NCI-H526 (cell line): ENCODE results near the gene ADAMTS8.
"Not testable (repeated sequence)": the region's sequence is repeated elsewhere in the genome, so short reads cannot be mapped to it uniquely, and the experiment has no call there.

Experiments used
- DNase-seq, 2 experiments: peaks; one replicate each; lab custom pipeline; 2025; lab: John Stamatoyannopoulos, UW

The ADAMTS8 gene

DNA sequence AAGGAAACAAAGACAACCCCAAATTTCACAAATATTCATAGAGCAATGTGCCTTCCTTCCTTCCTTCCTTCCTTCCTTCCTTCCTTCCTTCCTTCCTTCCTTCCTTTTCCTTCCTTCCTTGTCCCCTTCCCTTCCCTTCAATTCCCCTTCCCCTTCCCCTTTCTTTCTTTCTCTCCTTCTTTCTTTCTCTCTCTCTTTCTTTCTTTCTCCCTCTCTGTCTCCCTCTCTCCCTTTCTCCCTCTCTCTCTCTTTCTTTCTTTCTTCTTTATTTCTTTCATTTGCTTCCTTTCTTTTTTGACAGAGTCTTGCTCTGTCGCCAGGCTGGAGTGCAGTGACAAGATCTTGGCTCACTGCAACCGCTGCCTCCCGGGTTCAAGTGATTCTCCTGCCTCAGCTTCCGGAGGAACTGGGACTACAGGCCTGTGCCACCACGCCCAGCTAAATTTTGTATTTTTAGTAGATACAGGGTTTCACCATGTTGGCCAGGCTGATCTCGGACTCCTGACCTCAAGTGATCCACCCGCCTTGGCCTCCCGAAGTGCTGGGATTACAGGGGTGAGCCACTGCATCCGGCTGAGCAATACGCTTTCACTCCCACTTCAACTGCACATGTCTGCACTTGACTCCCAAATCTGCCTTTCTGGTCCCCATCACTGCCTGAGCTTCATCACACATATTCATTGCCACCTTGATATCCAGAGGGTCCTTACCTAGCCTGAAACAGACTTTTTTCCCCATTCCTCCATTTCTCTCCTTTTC is 10.2 kb upstream of the ADAMTS8 start:
- not testable (repeated sequence) for DNase-seq

DNA sequence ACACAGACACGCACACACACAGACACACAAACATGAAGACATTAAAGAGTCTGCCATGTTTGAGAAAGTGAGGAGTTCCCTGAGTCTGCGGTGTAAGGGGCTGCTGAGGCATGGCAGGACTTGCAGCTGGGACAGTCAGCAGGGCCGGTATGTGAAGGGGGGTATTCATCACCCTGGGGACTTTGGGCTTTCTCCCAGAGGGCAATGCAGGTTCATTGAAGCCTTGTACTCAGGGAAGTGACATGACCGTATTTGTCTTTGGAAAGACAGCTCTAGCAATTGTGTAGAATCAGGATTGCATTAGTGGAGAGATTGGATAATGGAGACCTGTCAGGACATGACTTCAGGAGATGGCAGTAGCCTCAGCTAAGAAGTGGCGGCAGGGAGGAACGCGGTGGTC is 9.4 kb upstream of the ADAMTS8 start:
- no peak for DNase-seq

DNA sequence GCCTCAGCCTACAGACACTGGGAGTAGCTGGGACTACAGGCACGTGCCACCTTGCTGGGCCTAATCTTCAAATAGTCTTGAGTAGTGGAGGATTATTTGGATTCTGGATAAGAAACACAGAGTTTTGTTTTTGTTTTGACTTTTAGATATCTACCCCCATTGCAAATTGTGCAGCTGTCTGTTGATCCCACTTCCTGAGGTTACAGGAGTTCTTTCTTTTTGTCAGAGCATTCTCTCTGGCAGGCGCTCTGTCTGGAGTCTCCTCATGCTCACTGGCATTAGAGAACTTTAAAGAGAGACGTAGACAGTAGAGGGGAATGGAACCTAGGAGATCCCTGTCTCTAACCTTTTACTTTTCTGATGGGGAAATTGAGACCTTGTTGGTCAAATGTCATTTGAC is 7.8 kb upstream of the ADAMTS8 start:
- no peak for DNase-seq

DNA sequence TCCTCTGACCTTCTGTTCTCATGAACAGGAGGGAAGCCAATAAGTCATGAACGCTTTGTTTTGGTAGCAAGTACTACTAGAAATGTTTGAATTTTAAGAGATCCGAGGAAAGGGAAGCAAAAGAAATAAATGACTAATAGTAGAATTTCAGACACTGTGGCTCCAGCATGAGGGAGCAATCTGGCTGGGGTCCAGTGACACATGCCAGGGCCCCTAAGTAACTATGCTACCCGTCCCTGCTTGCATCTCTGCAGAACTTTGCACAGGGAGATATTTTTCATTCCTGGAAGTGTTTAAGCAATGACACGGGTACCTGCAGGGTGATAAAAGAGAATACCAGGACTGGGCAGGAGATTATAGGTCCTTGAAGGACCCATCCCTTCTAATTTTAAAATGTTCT is 7.3 kb upstream of the ADAMTS8 start:
- no peak for DNase-seq

DNA sequence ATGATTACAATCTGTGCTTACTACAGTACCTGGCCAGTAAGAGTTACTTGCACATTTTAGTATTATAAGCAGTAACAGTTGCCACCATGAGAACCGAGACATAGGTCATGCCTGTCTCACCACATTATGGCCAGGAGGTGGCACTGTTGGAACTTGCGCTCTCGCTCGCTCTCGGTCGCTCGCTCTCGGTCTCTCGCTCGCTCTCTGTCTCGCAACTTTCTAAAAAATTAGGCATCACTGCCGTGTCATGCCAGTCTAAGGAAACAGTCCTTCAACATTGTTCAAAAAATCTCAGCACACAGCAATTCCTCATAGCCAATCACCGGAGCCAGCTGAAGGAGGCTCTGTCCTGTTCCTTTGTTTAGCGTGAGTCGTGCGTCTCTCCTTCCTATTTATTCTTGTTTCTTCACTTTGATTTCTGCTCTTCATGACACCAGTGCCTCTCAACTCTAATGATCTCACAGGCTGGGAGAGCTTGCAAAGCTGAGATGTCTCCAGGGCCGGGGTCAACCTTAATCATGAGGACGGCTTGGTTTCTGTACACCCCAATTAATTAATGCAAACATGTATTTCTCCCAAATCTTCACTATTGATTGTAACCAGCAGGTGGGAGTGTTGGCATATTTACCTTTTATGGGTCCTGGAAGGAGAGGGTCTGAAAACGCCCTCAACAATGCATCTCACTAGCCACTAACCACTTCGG is 6.3 kb upstream of the ADAMTS8 start:
- peak; percentile 90 to 96 for DNase-seq

DNA sequence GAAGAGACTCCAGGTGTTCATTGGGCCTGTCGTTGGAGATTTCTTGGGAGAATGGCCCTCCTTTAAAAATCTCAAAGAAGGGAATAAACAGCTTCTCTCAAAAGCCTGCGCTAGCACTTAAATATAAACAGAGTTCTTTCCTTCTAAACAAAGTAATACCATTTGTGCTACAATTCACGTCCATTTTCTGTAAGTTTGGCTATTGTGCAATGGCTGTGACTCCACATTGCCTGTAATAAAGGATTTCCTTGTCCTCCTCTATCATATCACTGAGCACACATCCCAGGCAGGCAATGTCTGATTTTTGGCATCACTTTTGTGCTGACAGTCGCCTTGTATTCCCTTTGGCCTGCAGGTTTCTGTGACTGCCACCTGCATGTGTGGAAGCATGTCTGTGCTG is 4.9 kb upstream of the ADAMTS8 start:
- no peak for DNase-seq

DNA sequence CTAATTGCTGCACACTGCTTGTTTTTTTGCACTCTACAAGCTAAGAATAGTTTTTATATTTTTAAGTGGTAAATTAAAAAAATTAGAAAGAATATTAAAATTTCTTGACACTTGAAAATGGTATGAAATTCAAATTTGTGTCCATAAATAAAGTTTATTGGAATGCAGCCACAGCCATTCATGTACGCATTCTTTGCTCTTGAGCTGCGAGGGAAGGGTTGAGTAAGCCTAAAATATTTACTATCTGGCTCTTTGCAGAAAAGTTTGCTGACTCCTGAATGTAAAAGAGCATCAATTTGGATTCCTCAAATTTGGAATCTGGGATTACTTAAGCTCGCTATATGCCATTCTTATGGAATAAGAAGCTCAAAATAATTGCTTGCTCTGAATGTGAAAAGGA is 3.4 kb upstream of the ADAMTS8 start:
- no peak for DNase-seq

DNA sequence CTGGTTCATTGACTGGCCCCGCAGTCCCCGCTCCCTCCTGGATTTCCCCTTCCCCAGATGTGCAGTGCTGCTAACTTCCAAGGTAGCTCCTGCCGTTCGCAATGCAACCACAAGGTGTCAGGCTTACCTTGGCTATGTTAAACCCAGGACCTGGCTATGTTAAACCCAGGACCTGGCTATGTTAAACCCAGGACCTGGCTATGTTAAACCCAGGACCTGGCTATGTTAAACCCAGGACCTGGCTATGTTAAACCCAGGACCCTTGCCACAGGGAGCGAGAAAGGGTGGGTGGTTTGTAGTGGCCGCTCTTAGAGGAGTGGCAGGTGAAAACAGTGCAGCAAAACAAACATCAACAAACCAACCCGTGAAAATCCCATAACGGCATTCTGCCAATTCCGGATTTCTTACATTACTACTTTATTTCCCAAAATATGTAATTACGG is 2.9 kb upstream of the ADAMTS8 start:
- DNase-seq: peak; percentile 88 to 97

DNA sequence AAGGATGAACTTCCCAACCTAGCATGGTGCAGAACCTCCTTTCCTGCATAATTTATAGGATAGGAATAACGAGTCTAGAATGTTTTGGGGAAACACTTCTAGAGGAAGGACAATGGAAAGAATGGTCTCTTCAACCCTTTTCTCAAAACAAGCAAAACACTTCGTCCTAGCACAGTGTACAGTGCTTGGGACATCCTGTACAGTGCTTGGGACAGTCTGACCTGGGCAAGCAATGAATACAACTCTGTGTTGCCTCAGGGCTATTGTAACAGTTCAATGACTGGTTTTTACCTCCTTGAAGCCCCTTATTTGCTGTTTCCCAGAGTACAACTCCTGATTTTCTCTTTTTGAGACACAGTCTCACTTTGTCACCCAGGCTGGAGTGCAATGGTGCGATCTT is 1.6 kb upstream of the ADAMTS8 start:
- DNase-seq: no peak

DNA sequence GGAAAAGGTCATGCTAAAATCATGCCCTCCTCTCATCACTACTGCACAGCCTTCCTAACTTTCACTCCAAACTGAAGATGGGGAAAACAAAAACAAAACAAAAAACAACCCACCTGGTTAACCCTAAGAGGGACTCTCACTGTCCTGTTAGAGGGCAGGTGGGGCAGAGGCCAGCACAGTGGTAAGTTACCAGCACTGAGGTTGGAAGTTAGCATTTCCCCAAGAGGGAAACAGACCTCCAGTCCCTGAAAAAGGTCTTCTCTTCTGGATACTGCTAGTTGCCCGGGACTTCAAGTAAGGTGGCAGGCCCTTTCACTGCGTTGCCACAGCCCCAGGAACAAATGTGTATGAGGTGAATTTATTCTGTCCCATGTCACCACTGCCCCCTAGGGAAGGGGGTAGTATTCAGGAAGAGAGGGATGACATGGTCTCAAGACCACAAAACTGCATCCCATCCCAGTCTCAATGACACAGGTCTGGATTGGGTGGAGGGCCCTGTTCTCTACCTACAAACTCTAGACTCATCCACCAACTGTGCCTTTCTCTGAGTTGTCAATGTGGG is 792 bp upstream of the ADAMTS8 start:
- DNase-seq: peak in 1 of 2 experiments; percentile 51

DNA sequence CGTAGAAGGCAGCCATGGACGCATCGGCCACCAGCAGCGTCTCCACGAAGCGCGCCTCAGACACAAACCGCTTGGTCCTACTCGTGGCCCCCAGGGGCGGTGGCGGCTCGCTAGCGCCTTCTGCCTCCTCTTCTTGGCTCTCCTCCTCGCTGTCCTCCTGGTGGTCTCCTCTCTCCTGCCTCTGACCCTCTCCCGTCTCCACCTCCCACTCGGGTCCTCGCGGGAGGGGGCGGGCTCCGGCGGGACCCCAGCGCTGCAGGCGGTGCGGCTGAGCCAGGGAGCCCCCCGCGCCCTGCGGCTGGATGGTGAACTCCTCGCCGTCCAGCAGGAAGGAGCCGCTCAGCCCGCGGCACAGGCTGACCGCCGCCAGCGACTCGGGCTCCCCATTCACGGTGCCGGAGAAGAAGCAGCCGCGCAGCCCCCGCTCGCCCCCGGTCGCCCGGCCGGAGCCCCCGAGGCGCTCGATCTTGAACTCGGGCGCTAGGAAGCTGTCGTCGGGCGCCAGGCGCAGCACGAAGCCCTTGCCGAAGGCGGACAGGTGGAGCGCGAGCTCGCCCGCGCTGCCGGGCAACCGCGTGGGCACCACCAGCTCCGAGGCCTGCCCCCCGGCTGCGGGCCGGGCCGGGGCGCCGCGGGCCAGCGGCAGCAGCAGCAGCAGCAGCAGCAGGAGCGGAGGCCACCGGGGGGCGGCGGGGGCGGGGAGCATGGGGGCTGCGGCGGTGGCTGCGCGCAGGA is 661 bp downstream of the ADAMTS8 start:
- DNase-seq: peak in 1 of 2 experiments; percentile 90

DNA sequence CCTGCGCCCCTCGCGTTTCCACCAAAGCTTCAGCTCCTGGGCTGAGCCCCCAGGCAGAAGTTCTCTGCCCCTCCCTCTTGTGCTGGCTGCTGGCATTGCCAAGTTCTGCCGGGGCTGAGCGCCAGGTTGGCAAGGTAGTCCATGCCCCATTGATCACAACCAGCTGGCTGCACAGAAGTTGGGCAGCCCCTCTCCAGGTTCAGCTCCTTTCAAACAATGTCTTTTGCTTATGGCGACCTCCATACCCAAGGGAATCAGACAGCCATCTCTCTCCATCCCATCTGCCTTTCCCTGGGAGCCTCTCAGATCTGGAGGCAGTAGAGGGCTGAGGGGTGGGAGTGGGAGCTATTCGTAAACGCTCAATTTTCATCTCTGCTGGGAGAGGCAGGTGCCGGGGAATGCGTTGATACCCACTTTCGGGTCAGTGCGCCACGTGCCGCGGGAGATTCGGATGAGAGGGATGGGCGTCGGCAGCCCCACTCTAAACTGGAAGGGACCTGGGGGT is 1.5 kb downstream of the ADAMTS8 start:
- peak in 1 of 2 experiments; percentile 62 for DNase-seq

DNA sequence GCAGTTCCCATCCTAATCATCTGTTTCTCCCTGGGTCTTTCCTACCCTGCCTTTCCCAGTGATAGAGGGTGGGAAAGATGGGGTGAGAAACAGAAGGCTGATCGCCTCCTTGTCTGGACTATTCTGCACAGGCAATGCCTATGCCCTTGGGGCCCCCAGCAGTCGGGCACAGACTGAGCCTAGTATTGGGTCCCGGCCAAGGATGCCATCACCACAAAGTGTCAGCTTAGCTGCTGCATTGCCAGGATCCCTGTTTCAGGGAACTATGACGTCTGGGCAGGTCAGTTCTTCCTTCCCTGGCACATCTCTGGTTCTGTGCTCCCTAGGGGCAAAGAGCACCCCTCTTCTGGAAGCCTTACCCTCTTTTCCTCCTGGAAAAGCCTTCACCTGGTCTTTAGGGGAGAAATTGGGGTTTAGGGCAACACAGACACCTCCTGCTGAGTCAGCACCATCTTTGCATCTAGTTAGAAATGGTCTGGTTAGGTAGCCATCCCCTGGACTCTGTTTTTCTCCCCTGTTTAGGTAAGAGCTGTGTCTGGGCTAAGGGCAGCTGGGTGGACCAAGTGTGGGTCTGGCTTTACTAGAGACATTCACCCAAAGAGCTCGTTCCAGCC is 2.1 kb downstream of the ADAMTS8 start:
- no peak for DNase-seq

DNA sequence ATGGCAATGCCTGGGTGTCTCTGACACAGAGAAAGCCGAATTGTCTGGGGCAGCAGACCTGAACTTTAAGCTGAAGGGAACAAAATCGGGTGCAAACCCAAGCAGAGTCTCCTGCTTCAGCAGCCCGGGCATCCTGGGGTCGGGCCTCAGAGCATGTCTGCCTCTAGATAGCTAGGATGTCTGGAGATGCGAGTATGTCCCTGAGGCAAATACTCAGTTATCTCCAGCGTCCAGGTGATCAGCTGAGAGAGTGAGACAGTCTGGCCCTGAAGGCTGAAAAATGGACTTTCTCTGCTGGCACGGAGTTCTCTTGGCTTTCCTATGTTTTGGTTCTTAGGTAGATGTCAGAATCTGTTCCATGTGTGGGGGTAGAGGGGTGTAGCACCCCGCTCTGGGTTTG is 3.3 kb downstream of the ADAMTS8 start:
- no peak for DNase-seq

DNA sequence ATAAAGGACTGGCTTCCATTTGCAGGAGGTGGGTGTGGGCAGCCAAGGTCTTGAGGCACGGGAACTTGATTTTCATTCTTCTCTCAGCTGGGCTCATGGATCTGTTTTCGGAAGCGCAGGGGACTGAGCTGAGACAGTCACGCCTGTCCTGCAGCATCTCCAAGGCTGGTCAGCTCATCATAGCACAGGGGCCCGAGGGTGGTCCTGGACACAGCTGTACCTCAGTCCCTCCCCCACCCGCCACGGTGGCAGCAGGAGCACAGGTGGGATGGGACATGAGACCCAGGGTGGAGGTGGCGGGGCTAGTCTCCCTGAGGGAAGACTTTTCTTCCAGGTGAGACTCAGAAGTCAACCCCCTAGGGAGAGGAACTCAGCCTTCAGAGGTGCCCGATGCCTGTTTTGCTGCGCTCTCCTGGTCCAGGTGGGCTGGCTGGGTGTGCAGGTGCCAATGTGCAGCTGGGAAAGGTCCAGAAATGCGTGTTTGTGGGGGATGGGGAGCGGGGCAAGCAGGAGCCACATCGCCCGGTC is 3.7 kb downstream of the ADAMTS8 start:
- no peak for DNase-seq

DNA sequence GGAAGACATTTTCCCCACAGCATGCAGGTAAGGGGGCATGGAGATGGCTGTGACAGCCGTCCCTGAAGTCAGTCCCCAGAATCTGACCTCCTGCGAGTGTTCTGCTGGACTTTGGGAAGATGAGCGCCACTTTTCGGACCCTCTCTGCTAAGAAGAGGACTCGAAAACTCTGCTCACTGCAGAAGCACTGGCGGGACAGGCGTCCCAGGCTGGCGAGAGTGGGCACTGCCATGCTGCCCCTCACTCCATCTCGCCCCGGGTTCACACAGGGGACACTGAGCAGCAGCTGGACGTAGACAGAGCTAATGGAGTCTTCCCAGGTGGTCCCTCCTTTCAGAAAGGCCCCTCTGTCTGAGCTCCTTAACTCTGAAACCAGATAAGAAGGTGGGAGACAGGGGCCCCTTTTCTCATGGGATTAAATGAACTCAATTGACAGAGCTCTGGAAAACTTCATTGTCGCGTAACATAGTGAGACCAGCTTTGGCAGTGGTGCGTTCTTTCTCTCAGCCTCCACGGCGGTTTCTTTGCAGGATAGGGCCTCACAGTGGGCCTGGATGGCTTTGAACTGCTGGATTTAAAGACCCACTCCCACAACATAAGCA is 4.8 kb downstream of the ADAMTS8 start:
- DNase-seq: no peak

DNA sequence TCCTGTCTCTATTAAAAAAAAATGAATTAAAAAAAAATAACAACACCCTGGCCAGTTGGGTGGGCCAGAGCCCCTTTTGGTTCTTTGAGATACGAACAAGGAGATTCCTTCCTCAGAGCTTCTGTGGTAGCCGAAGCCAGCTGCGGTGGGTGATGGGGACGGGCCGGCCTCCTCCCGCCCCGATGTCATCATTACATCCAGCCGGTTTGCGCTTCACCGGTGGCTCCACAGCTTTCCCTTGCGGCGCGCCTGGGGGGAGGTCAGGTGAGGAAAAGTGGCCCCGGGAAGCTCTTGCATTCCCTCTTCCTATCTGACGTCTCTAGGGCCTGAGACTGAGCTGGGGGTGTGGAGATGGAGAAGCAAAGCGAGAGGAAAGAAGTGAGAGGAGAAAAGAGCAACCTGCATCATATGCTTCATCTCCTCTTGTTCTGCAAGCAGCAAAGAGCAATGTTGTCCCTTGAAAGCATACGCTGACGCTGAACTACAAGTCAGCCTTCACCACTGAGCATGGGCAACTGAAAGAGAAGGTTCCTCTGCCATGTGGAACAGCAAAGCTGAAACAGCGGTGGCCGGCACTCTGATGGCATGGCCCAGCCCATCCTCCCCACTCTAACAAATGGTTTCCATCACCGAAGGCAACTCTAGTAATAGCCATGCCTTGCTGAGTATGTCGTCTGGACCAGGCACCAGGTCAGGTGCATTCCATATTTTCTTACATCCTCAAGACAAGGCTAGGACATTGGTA is 6.0 kb downstream of the ADAMTS8 start:
- DNase-seq: no peak

DNA sequence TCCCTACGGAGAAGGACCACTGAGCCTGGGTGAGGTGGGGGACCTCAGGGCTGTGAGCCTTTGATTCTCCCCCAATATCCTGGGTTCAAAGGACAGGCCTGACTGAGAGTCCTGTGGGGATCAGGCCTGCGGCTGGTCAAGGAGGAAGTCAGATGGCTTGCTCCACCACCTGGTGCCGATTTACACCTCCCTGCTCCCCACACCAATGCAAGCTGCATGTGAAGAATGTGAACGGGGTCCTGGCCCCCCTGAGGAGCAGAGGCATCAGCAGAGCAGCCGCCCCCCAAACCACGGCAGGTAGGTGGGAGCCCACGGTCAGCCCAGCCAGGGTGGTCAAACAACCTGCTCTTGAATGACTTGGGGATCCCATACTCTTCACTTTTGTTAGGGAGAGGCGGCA is 6.7 kb downstream of the ADAMTS8 start:
- DNase-seq: no peak

DNA sequence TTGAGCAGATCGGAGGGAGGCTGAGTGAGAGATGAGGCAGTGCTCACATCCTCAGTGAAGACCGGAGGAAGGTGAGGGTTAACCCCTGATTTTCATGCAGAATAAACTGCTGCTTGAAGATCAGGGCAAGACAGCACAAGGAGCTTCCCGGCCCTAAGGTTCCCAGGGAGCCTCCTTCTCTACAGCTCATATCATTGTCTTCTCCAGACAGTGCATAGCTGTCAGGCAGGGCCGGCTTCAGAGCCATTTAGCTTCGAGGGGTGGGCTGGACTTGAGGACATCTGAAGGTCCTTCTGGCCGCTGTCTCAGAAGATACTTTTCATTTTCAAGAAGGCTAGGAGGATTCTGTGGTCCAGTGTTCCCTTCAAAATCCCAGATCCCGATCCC is 7.2 kb downstream of the ADAMTS8 start:
- no peak for DNase-seq

DNA sequence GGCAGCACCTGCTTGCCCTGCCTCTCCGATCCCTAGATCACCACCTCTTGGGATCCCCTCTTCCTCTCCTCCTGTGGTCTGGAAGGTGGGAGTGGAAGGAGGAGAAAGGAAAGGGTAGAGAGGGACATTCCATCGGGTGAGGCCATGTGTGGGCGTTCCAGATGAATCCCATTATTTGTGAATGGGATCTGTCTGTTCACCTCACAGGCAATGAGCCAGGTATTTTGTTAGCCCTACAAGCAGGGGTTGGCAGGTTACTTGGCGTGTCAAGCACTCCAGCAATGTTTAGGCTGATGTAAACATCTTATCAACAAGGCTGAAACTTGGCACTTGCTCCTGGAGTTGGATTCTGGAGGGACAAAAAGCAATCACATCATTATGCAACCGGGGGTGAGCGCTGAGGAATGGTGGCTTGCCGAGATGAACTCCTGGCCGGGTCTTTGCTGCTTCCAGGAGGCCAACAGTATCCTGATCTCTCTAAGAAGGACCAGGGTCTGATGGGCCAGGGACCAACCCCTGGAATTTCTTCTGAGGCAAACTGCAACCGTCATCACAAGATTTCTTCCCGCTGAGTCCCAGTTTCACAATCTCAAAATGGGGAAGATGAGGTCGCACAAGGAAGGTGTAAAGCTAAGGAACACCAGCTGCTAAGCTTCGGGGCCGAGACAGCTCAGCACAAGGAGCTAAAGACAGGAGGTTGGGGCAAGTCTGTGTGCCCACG is 7.8 kb downstream of the ADAMTS8 start:
- DNase-seq: no peak
